Vagina (tissue), 2 donors: ENCODE measurements around the gene SIRPB2. TPM values are rescaled to one million over a fixed set of nuclear protein-coding genes. Genes with fewer than 3 reads are reported as not detected.

Source experiments
- DNase-seq, 2 donors: peaks; one replicate each; pipeline ENCODE4 v3.0.0-alpha.2; 2017; ENCODE audit errors: extremely low spot score in 2 of 2
- H3K27ac ChIP-seq: fragments of 200-600 bp; sonication (generic); one replicate; pipeline ENCODE4 v1.5.1; 2019
- H3K27me3 ChIP-seq: fragments of 200-600 bp; sonication (generic); one replicate; pipeline ENCODE4 v1.5.1; 2019
- H3K36me3 ChIP-seq, 2 donors: fragments of 200-600 bp; sonication (generic); one replicate each; pipeline ENCODE4 v1.5.1; 2017 to 2019
- H3K4me1 ChIP-seq: fragments of 200-600 bp; sonication (generic); one replicate; pipeline ENCODE4 v1.5.1; 2019
- H3K4me3 ChIP-seq, 2 donors: fragments of 200-600 bp; sonication (generic); 1 replicate in 1 of 2; 2 replicates in 1 of 2; pipeline ENCODE4 v1.5.1; 2016 to 2019
- H3K9me3 ChIP-seq: fragments of 200-600 bp; sonication (generic); one replicate; pipeline ENCODE4 v1.5.1; 2019
- CTCF ChIP-seq, 3 experiments: fragments of 450-650 bp in 2 of 3; fragments of 200-600 bp in 1 of 3; sonication (generic) in 1 of 3; IDR thresholded peaks; one replicate each; pipeline ENCODE4 v1.5.1; 2017 to 2019; ENCODE audit warnings: antibody characterized with exemption in 3 of 3, mild to moderate bottlenecking in 2 of 3, moderate library complexity in 2 of 3
- POLR2A ChIP-seq, 2 donors: fragments of 450-650 bp; IDR thresholded peaks; one replicate each; pipeline ENCODE4 v1.6.1; 2017; ENCODE audit warnings: antibody characterized with exemption in 2 of 2, mild to moderate bottlenecking in 2 of 2, moderate library complexity in 2 of 2
- POLR2AphosphoS5 ChIP-seq, 2 donors: sonication (generic); formaldehyde crosslinking; IDR thresholded peaks; one replicate each; pipeline ENCODE4 v1.9.0; 2017; ENCODE audit warnings: antibody characterized with exemption in 2 of 2, mild to moderate bottlenecking in 2 of 2, low read depth in 1 of 2; ENCODE audit not compliant: insufficient read depth in 1 of 2
- intact Hi-C: fragments of 100-400 bp; cut with DNase I; formaldehyde crosslinking; loops from one replicate; pipeline ENCODE4 v1.15.1; 2023
- total RNA-seq: library from RNA; depleted of rRNA; stranded (reverse); fragments of >200 nt; gene quantifications from one replicate; pipeline ENCODE4 v1.2.3, GENCODE V29; 2016

Gene SIRPB2
- total RNA-seq, 1 donor from 2014 or later, result 2.9 TPM

- DNase-seq, result no peak
- intact Hi-C loops, result no loop called here
- Histone ChIP-seq H3K27ac (no peak overlapping the region), H3K9me3 (no peaks in the 10 kb centered on the region), H3K27me3 (no peaks in the 10 kb centered on the region), H3K4me3 (no peak overlapping the region), H3K36me3 (no peaks in the 10 kb centered on the region), H3K4me1 (peaks cover 8% of the 10 kb centered on the region)
- TF ChIP-seq CTCF (IDR thresholded peaks at IDR 0.05) (no peak), POLR2AphosphoS5 (IDR thresholded peaks at IDR 0.05; ENCODE audit: insufficient read depth in 1 of 2, low read depth in 1 of 2) (no peak), POLR2A (IDR thresholded peaks at IDR 0.05) (no peak)
These were observed 5.7 kb upstream of the SIRPB2 start for GRCh38 chr20:1496930-1497329.

- DNase-seq, result no peak
- H3K27ac ChIP-seq, result no peak overlapping the region
- intact Hi-C loops, result no loop called here
- TF ChIP-seq CTCF (IDR thresholded peaks at IDR 0.05), result no peak
- no peaks in the 10 kb centered on the region for H3K36me3 ChIP-seq
- peaks cover 18% of the 10 kb centered on the region for H3K4me1 ChIP-seq
- H3K27me3 ChIP-seq, result no peaks in the 10 kb centered on the region
- H3K9me3 ChIP-seq, result no peaks in the 10 kb centered on the region
- no peak overlapping the region for H3K4me3 ChIP-seq
These were observed 3.2 kb upstream of the SIRPB2 start for GRCh38 chr20:1494436-1494835.

GRCh38 chr20:1493536-1493935 lies 2.3 kb upstream of the SIRPB2 start:
- DNase-seq, result no peak
- Histone ChIP-seq H3K27me3 (no peaks in the 10 kb centered on the region), H3K4me1 (peaks cover 21% of the 10 kb centered on the region), H3K4me3 (no peak overlapping the region), H3K27ac (no peak overlapping the region), H3K9me3 (no peaks in the 10 kb centered on the region), H3K36me3 (no peaks in the 10 kb centered on the region)
- no peak for TF ChIP-seq POLR2AphosphoS5 (IDR thresholded peaks at IDR 0.05; ENCODE audit: insufficient read depth in 1 of 2, low read depth in 1 of 2)
- no peak for TF ChIP-seq CTCF (IDR thresholded peaks at IDR 0.05)
- TF ChIP-seq POLR2A (IDR thresholded peaks at IDR 0.05), result no peak
- intact Hi-C loops, result no loop called here

- Histone ChIP-seq H3K27me3 (no peaks in the 10 kb centered on the region), H3K9me3 (no peaks in the 10 kb centered on the region), H3K27ac (no peak overlapping the region), H3K36me3 (no peaks in the 10 kb centered on the region), H3K4me1 (peaks cover 21% of the 10 kb centered on the region), H3K4me3 (no peak overlapping the region)
- no peak for DNase-seq
- TF ChIP-seq POLR2AphosphoS5 (IDR thresholded peaks at IDR 0.05; ENCODE audit: insufficient read depth in 1 of 2, low read depth in 1 of 2) (no peak), CTCF (IDR thresholded peaks at IDR 0.05) (no peak), POLR2A (IDR thresholded peaks at IDR 0.05) (no peak)
- intact Hi-C loops, result no loop called here
These were observed 831 bp upstream of the SIRPB2 start for GRCh38 chr20:1491860-1492642.

- no peaks in the 10 kb centered on the region for H3K9me3 ChIP-seq
- DNase-seq, result no peak
- peaks cover 21% of the 10 kb centered on the region for H3K4me1 ChIP-seq
- no peaks in the 10 kb centered on the region for H3K36me3 ChIP-seq
- H3K27me3 ChIP-seq, result no peaks in the 10 kb centered on the region
- peak overlapping the region; percentile 18 for H3K27ac ChIP-seq
- no peak for TF ChIP-seq POLR2AphosphoS5 (IDR thresholded peaks at IDR 0.05; ENCODE audit: insufficient read depth in 1 of 2, low read depth in 1 of 2)
- no peak for TF ChIP-seq POLR2A (IDR thresholded peaks at IDR 0.05)
- no peak for TF ChIP-seq CTCF (IDR thresholded peaks at IDR 0.05)
- intact Hi-C loops, result no loop called here
- peak overlapping the region in 1 of 2 donors; percentile 23 for H3K4me3 ChIP-seq
These were observed 501 bp downstream of the SIRPB2 start for GRCh38 chr20:1490643-1491195.
